Erythroblast (primary cell): ENCODE measurements around the gene DDI2.

ENCODE experiments used
- GATA1 ChIP-seq: IDR thresholded peaks from 2 replicates; pipeline ENCODE4 v1.6.1; 2011; ENCODE audit warnings: low read depth, mild to moderate bottlenecking, control low read depth, low read length, moderate library complexity
- POLR2A ChIP-seq: IDR thresholded peaks from 2 replicates; pipeline ENCODE4 v1.6.1; 2011; ENCODE audit warnings: mild to moderate bottlenecking, low read length

DNA sequence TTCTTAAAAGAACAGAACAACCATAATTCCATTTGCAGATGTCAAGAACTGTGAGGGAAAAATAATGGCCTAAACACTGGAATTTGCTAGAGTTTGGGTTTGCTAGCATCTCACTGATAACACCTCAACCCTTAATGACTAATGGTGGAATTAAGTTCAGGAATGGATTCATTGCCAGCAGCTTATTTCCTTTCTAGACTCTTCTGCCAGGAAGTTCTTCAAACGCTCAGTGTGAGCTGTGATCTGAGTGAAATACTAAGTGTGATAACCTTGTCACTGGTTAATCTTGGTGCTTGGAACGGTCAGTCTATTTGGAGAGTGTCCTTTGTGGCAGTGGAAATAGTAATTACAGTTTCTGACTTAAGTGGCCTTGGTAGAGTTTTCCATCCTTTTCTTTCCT, 45.2 kb downstream of the DDI2 start:
- TF ChIP-seq POLR2A (no peak), GATA1 (no peak)
